ENCODE results near the gene ALG8. TPM values are rescaled to one million over a fixed set of nuclear protein-coding genes. Genes with fewer than 3 reads are reported as not detected.

ALG8 gene
- total RNA-seq, 1 experiment from 2014 or later: 188 TPM

DNA sequence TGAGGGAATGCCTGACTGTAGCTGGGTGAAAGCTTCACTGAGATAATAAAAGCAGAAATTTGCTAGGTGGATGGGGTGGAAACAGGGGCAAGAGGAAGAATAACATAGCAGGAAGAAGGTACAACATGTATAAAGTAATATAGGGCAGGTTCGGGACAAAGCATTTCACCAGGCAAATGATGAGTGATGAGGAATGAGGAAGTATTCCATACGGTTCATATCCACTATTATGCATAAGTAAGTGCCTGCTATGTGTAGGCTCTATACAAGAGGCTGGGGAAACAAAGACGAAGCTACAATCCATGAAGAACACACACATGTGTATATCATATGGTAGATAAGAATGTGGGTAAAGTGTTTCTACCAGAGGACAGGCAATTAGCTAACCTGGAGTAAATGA is 67.7 kb downstream of the ALG8 start:
- Mint-ChIP-seq H3K27ac (ENCODE audit: unreplicated experiment) (peak overlapping the region; percentile 31), H3K4me3 (ENCODE audit: unreplicated experiment) (no peak overlapping the region), H3K9me3 (ENCODE audit: unreplicated experiment) (no peaks in the 10 kb centered on the region), H3K27me3 (ENCODE audit: insufficient read depth, unreplicated experiment) (no peaks in the 10 kb centered on the region), H3K36me3 (ENCODE audit: insufficient read depth, unreplicated experiment) (peaks cover 80% of the 10 kb centered on the region), H3K4me1 (ENCODE audit: low read depth, unreplicated experiment) (peaks cover 38% of the 10 kb centered on the region)
- DNase-seq: no peak
- Histone ChIP-seq H3K4me3 (ENCODE audit: low read depth, low read length) (no peak overlapping the region), H3K4me1 (peaks cover 28% of the 10 kb centered on the region), H3K9me3 (no peaks in the 10 kb centered on the region), H3K27me3 (replicated peaks; ENCODE audit: control insufficient read depth, insufficient read depth, low read length) (no peaks in the 10 kb centered on the region; the same call in 1 of the 2 replicates), H3K36me3 (ENCODE audit: control insufficient read depth, insufficient read depth, low read length) (peaks cover 16% of the 10 kb centered on the region)
- ChIA-PET POLR2A (interaction anchor here (0.6 kb wide), 1 partner anchor 1330 kb away, joined by 6 read pairs; no protein-coding TSS in a partner anchor), CTCF (no interaction called here)
- TF ChIP-seq, protein P1, sequence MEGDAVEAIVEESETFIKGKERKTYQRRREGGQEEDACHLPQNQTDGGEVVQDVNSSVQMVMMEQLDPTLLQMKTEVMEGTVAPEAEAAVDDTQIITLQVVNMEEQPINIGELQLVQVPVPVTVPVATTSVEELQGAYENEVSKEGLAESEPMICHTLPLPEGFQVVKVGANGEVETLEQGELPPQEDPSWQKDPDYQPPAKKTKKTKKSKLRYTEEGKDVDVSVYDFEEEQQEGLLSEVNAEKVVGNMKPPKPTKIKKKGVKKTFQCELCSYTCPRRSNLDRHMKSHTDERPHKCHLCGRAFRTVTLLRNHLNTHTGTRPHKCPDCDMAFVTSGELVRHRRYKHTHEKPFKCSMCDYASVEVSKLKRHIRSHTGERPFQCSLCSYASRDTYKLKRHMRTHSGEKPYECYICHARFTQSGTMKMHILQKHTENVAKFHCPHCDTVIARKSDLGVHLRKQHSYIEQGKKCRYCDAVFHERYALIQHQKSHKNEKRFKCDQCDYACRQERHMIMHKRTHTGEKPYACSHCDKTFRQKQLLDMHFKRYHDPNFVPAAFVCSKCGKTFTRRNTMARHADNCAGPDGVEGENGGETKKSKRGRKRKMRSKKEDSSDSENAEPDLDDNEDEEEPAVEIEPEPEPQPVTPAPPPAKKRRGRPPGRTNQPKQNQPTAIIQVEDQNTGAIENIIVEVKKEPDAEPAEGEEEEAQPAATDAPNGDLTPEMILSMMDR (IDR thresholded peaks at IDR 0.05; ENCODE audit: insufficient read depth in 1 of 2, low read depth in 1 of 2, low read length in 1 of 2, severe bottlenecking in 1 of 2, unreplicated experiment in 1 of 2): no peak
- no TSS peak for BruUV-seq (replicated peaks)
- intact Hi-C loops (cut with micrococcal nuclease; ENCODE audit: unreplicated experiment): no loop called here

DNA sequence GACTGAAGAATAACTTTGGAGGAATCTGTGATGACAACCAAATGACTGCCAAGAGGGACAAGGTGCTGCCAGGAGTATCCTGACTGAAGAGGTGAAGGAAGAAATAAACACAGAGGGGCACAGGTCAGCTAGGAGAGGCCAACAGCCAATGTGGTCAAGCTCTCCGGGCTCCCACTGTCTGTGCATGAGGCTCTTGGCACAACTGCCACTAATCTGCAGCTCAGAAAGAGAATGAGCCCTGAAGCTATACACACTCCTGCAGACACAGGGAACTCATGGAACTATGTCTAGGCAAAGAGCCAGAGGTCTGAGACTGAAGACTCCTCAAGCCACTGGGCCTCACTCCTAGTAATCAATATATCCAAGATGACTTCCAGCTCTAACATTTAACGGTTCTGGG is 68.8 kb downstream of the ALG8 start:
- ChIA-PET CTCF (interaction anchor here (0.5 kb wide), 1 partner anchor 8 kb away, joined by 3 read pairs; no protein-coding TSS in a partner anchor), POLR2A (no interaction called here)
- Mint-ChIP-seq H3K9me3 (ENCODE audit: unreplicated experiment) (no peaks in the 10 kb centered on the region), H3K36me3 (ENCODE audit: insufficient read depth, unreplicated experiment) (peaks cover 85% of the 10 kb centered on the region), H3K27ac (ENCODE audit: unreplicated experiment) (no peak overlapping the region), H3K4me3 (ENCODE audit: unreplicated experiment) (no peak overlapping the region), H3K4me1 (ENCODE audit: low read depth, unreplicated experiment) (peaks cover 38% of the 10 kb centered on the region), H3K27me3 (ENCODE audit: insufficient read depth, unreplicated experiment) (no peaks in the 10 kb centered on the region)
- H3K36me3 ChIP-seq (ENCODE audit: control insufficient read depth, insufficient read depth, low read length): peaks cover 15% of the 10 kb centered on the region
- no peak for DNase-seq
- intact Hi-C loops (cut with micrococcal nuclease; ENCODE audit: unreplicated experiment): no loop called here
- TF ChIP-seq, protein P1 (IDR thresholded peaks at IDR 0.05; ENCODE audit: insufficient read depth in 1 of 2, low read depth in 1 of 2, low read length in 1 of 2, severe bottlenecking in 1 of 2, unreplicated experiment in 1 of 2): no peak
- BruUV-seq (replicated peaks): no TSS peak
- no peaks in the 10 kb centered on the region for H3K9me3 ChIP-seq
- peaks cover 19% of the 10 kb centered on the region for H3K4me1 ChIP-seq
- no peaks in the 10 kb centered on the region; the same call in 1 of the 2 replicates for H3K27me3 ChIP-seq (replicated peaks; ENCODE audit: control insufficient read depth, insufficient read depth, low read length)
- H3K4me3 ChIP-seq (ENCODE audit: low read depth, low read length): no peak overlapping the region

DNA sequence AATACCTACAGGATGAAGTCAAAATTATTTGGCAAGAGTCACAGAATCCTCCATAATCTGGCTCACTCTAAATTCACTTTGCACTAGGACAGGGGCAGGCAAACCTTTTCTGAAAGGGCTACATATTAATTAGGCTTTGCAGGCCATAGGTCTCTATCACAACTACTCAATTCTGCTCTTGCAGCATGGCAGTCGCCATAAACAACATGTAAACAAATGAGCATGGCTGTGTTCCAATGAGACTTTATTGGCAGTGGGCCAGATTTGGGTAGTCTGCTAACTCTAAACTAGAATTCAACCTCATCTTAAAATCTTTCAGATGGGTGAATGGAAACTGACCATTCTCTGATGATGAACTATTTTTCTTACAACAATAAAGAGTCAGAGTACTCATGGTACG is 70.0 kb downstream of the ALG8 start:
- no TSS peak for BruUV-seq (replicated peaks)
- Mint-ChIP-seq H3K27ac (ENCODE audit: unreplicated experiment) (no peak overlapping the region), H3K4me1 (ENCODE audit: low read depth, unreplicated experiment) (peaks cover 31% of the 10 kb centered on the region), H3K27me3 (ENCODE audit: insufficient read depth, unreplicated experiment) (no peaks in the 10 kb centered on the region), H3K9me3 (ENCODE audit: unreplicated experiment) (no peaks in the 10 kb centered on the region), H3K4me3 (ENCODE audit: unreplicated experiment) (no peak overlapping the region), H3K36me3 (ENCODE audit: insufficient read depth, unreplicated experiment) (peaks cover 83% of the 10 kb centered on the region)
- DNase-seq: no peak
- intact Hi-C loops (cut with micrococcal nuclease; ENCODE audit: unreplicated experiment): no loop called here
- ChIA-PET POLR2A (interaction anchor here (1.0 kb wide), 1 partner anchor 39 kb away, joined by 5 read pairs; no protein-coding TSS in a partner anchor), CTCF (interaction anchor here (1.1 kb wide), 1 partner anchor 10 kb away, joined by 4 read pairs; the partner anchor contains the start of gene NDUFC2)
- TF ChIP-seq, protein P1 (IDR thresholded peaks at IDR 0.05; ENCODE audit: insufficient read depth in 1 of 2, low read depth in 1 of 2, low read length in 1 of 2, severe bottlenecking in 1 of 2, unreplicated experiment in 1 of 2): no peak
- H3K27me3 ChIP-seq (replicated peaks; ENCODE audit: control insufficient read depth, insufficient read depth, low read length): no peaks in the 10 kb centered on the region; the same call in 1 of the 2 replicates
- H3K9me3 ChIP-seq: no peaks in the 10 kb centered on the region
- H3K4me1 ChIP-seq: peaks cover 8% of the 10 kb centered on the region
- peaks cover 12% of the 10 kb centered on the region for H3K36me3 ChIP-seq (ENCODE audit: control insufficient read depth, insufficient read depth, low read length)
- H3K4me3 ChIP-seq (ENCODE audit: low read depth, low read length): no peak overlapping the region
